DMS79 (cell line): ENCODE measurements around the gene PLEKHA6.
"Not testable (repeated sequence)": the region's sequence is repeated elsewhere in the genome, so short reads cannot be mapped to it uniquely, and the experiment has no call there.

Source experiments
- DNase-seq: peaks from one replicate; lab custom pipeline; 2025; lab: John Stamatoyannopoulos, UW

PLEKHA6 gene

GRCh38 chr1:204237515-204237914 is 122.2 kb downstream of the PLEKHA6 start:
- DNase-seq, result not testable (repeated sequence)

- no peak for DNase-seq
Measured at GRCh38 chr1:204232526-204232925, 127.2 kb downstream of the PLEKHA6 start.

- no peak for DNase-seq
Measured at GRCh38 chr1:204230211-204230610, 129.5 kb downstream of the PLEKHA6 start.

GRCh38 chr1:204228896-204229295 is 130.8 kb downstream of the PLEKHA6 start:
- no peak for DNase-seq

GRCh38 chr1:204227996-204228785 is 131.5 kb downstream of the PLEKHA6 start:
- no peak for DNase-seq

GRCh38 chr1:204227351-204227750 is 132.4 kb downstream of the PLEKHA6 start:
- DNase-seq, result no peak

GRCh38 chr1:204225841-204226735 is 133.6 kb downstream of the PLEKHA6 start:
- DNase-seq, result no peak

- DNase-seq, result no peak
Measured at GRCh38 chr1:204224655-204225054, 135.1 kb downstream of the PLEKHA6 start.

GRCh38 chr1:204223129-204223860 is 136.4 kb downstream of the PLEKHA6 start:
- no peak for DNase-seq

GRCh38 chr1:204222764-204223055 is 137.0 kb downstream of the PLEKHA6 start:
- no peak for DNase-seq

GRCh38 chr1:204222006-204222763 is 137.5 kb downstream of the PLEKHA6 start:
- no peak for DNase-seq

GRCh38 chr1:204221271-204221670 is 138.5 kb downstream of the PLEKHA6 start:
- no peak for DNase-seq

GRCh38 chr1:204219971-204220616 is 139.6 kb downstream of the PLEKHA6 start:
- DNase-seq, result no peak

- no peak for DNase-seq
Measured at GRCh38 chr1:204218552-204218951, 141.2 kb downstream of the PLEKHA6 start.

GRCh38 chr1:204217648-204218000 is 142.1 kb downstream of the PLEKHA6 start:
- DNase-seq, result no peak

- DNase-seq, result no peak
Measured at GRCh38 chr1:204216880-204217647, 142.7 kb downstream of the PLEKHA6 start.

GRCh38 chr1:204216236-204216635 is 143.5 kb downstream of the PLEKHA6 start:
- no peak for DNase-seq

GRCh38 chr1:204213668-204214662 is 145.8 kb downstream of the PLEKHA6 start, which contains the start of gene GOLT1A:
TSS of gene GOLT1A (minus strand) at chr1:204213988. CDS start at chr1:204213906, 82 bp downstream.
- DNase-seq, result no peak

GRCh38 chr1:204212715-204213114 is 147.0 kb downstream of the PLEKHA6 start:
- DNase-seq, result no peak
